KBM-7 (cell line): ENCODE data around the gene RAP2A.
A peak's percentile ranks its signal among the peaks of the same experiment; 100 is the strongest.

Source experiments
- DNase-seq: peaks from one replicate; pipeline ENCODE4 v3.0.0-alpha.2; 2015
- in situ Hi-C: fragments of 300-500 bp; cut with MboI; formaldehyde crosslinking; loops from 2 replicates; pipeline ENCODE4 v1.14.3; 2020; ENCODE audit warnings: low sequenced_read_pairs, low pct_unique_long_range_greater_than_20kb, mixed read lengths

RAP2A gene

GRCh38 chr13:97433727-97434396 is at the start of gene RAP2A:
RAP2A (plus strand) TSS chr13:97434169; CDS start chr13:97434471, 302 bp downstream.
- DNase-seq: peak; percentile 88
- in situ Hi-C loops: no loop called here

- in situ Hi-C loops: no loop called here
- no peak for DNase-seq
These were observed 49.6 kb upstream of the RAP2A start for GRCh38 chr13:97384371-97384770.

GRCh38 chr13:97385146-97385545 is 48.8 kb upstream of the RAP2A start:
- in situ Hi-C loops: no loop called here
- DNase-seq: no peak

GRCh38 chr13:97385854-97386253 is 48.1 kb upstream of the RAP2A start:
- no peak for DNase-seq
- in situ Hi-C loops: no loop called here

GRCh38 chr13:97386801-97387484 is 47.0 kb upstream of the RAP2A start:
- in situ Hi-C loops: no loop called here
- peak; percentile 39 for DNase-seq

GRCh38 chr13:97387485-97387839 is 46.5 kb upstream of the RAP2A start:
- in situ Hi-C loops: no loop called here
- DNase-seq: no peak

- DNase-seq: peak; percentile 31
- in situ Hi-C loops: no loop called here
These were observed 46.1 kb upstream of the RAP2A start for GRCh38 chr13:97387890-97388289.

- peak; percentile 69 for DNase-seq
- in situ Hi-C loops: no loop called here
These were observed 45.6 kb upstream of the RAP2A start for GRCh38 chr13:97388373-97388772.

GRCh38 chr13:97390941-97391600 is 42.9 kb upstream of the RAP2A start:
- in situ Hi-C loops: no loop called here
- no peak for DNase-seq

- DNase-seq: no peak
- in situ Hi-C loops: no loop called here
These were observed 41.9 kb upstream of the RAP2A start for GRCh38 chr13:97392020-97392419.

GRCh38 chr13:97394542-97394941 is 39.4 kb upstream of the RAP2A start:
- no peak for DNase-seq
- in situ Hi-C loops: no loop called here

GRCh38 chr13:97395447-97396136 is 38.4 kb upstream of the RAP2A start:
- in situ Hi-C loops: no loop called here

GRCh38 chr13:97397267-97397666 is 36.7 kb upstream of the RAP2A start:
- no peak for DNase-seq
- in situ Hi-C loops: no loop called here

More at GRCh38 chr13:97395447-97396136, 38.4 kb upstream of the RAP2A start:
- no peak for DNase-seq

- in situ Hi-C loops: no loop called here
- no peak for DNase-seq
These were observed 32.5 kb upstream of the RAP2A start for GRCh38 chr13:97401421-97401820.

GRCh38 chr13:97403893-97404750 is 29.8 kb upstream of the RAP2A start:
- in situ Hi-C loops: no loop called here
- no peak for DNase-seq

- no peak for DNase-seq
- in situ Hi-C loops: no loop called here
These were observed 26.4 kb upstream of the RAP2A start for GRCh38 chr13:97407540-97407939.

- no peak for DNase-seq
- in situ Hi-C loops: no loop called here
These were observed 25.0 kb upstream of the RAP2A start for GRCh38 chr13:97408938-97409337.

- in situ Hi-C loops: no loop called here
- no peak for DNase-seq
These were observed 22.0 kb upstream of the RAP2A start for GRCh38 chr13:97411984-97412383.

GRCh38 chr13:97413694-97414093 is 20.3 kb upstream of the RAP2A start:
- DNase-seq: peak; percentile 51
- in situ Hi-C loops: no loop called here
